ENCODE measurements around the gene MAGI1. TPM values are rescaled to one million over a fixed set of nuclear protein-coding genes. Genes with fewer than 3 reads are reported as not detected.

MAGI1 gene
- total and polyA plus RNA-seq, 7 experiments from 2014 or later, result 0.39 TPM; not detected in 6

- POLR2A ChIA-PET, result no interaction called here
- no peak overlapping the region for H3K27ac Mint-ChIP-seq
- H3K27me3 ChIP-seq (ENCODE audit: control insufficient read depth in 2 of 2, insufficient read depth in 2 of 2, low read length in 2 of 2), result no peaks in the 10 kb centered on the region
- H3K36me3 ChIP-seq (ENCODE audit: control insufficient read depth in 2 of 3, insufficient read depth in 3 of 3, low read length in 3 of 3), result no peaks in the 10 kb centered on the region
- H3K4me3 ChIP-seq (ENCODE audit: low read length), result no peak overlapping the region
- intact Hi-C loops (cut with micrococcal nuclease), result no loop called here
- H3K9me3 ChIP-seq (ENCODE audit: control insufficient read depth in 2 of 3, low read length in 3 of 3), result no peaks in the 10 kb centered on the region
- no peaks in the 10 kb centered on the region for H3K27me3 Mint-ChIP-seq
- ATAC-seq, result no peak
- H3K27ac ChIP-seq (ENCODE audit: low read depth, low read length), result no peak overlapping the region
- H3K4me3 Mint-ChIP-seq, result no peak overlapping the region
- H3K9me3 Mint-ChIP-seq, result peaks cover 0 to 13% (median 0%) of the 10 kb centered on the region in 11 donors
- H3K4me1 ChIP-seq (ENCODE audit: control insufficient read depth in 2 of 2, insufficient read depth in 2 of 2, low read length in 2 of 2), result no peaks in the 10 kb centered on the region
- no peaks in the 10 kb centered on the region for H3K4me1 Mint-ChIP-seq
- CTCF ChIA-PET, result no interaction called here
- H3K36me3 Mint-ChIP-seq, result no peaks in the 10 kb centered on the region
- no peak for DNase-seq
Observed at GRCh38 chr3:65578861-65579260, 459.9 kb downstream of the MAGI1 start.

- Histone ChIP-seq H3K4me3 (ENCODE audit: low read length) (no peak overlapping the region), H3K4me1 (ENCODE audit: control insufficient read depth in 2 of 2, insufficient read depth in 2 of 2, low read length in 2 of 2) (no peaks in the 10 kb centered on the region), H3K27me3 (ENCODE audit: control insufficient read depth in 2 of 2, insufficient read depth in 2 of 2, low read length in 2 of 2) (no peaks in the 10 kb centered on the region), H3K9me3 (ENCODE audit: control insufficient read depth in 2 of 3, low read length in 3 of 3) (no peaks in the 10 kb centered on the region), H3K36me3 (ENCODE audit: control insufficient read depth in 2 of 3, insufficient read depth in 3 of 3, low read length in 3 of 3) (no peaks in the 10 kb centered on the region), H3K27ac (ENCODE audit: low read depth, low read length) (no peak overlapping the region)
- Mint-ChIP-seq H3K4me3 (no peak overlapping the region), H3K9me3 (peaks cover 0 to 13% (median 0%) of the 10 kb centered on the region in 11 donors), H3K27me3 (no peaks in the 10 kb centered on the region), H3K4me1 (no peaks in the 10 kb centered on the region), H3K27ac (no peak overlapping the region), H3K36me3 (no peaks in the 10 kb centered on the region)
- ATAC-seq (no peak), DNase-seq (no peak)
- intact Hi-C loops (cut with micrococcal nuclease), result no loop called here
- POLR2A ChIA-PET, result no interaction called here
- CTCF ChIA-PET, result no interaction called here
Observed at GRCh38 chr3:65577843-65578430, 460.8 kb downstream of the MAGI1 start.

- POLR2A ChIA-PET, result no interaction called here
- H3K4me3 Mint-ChIP-seq, result no peak overlapping the region
- H3K27ac Mint-ChIP-seq, result no peak overlapping the region
- Histone ChIP-seq H3K4me3 (ENCODE audit: low read length) (no peak overlapping the region), H3K36me3 (ENCODE audit: control insufficient read depth in 2 of 3, insufficient read depth in 3 of 3, low read length in 3 of 3) (no peaks in the 10 kb centered on the region), H3K27me3 (ENCODE audit: control insufficient read depth in 2 of 2, insufficient read depth in 2 of 2, low read length in 2 of 2) (no peaks in the 10 kb centered on the region), H3K9me3 (ENCODE audit: control insufficient read depth in 2 of 3, low read length in 3 of 3) (no peaks in the 10 kb centered on the region), H3K4me1 (ENCODE audit: control insufficient read depth in 2 of 2, insufficient read depth in 2 of 2, low read length in 2 of 2) (no peaks in the 10 kb centered on the region), H3K27ac (ENCODE audit: low read depth, low read length) (no peak overlapping the region)
- H3K36me3 Mint-ChIP-seq, result no peaks in the 10 kb centered on the region
- CTCF ChIA-PET, result no interaction called here
- ATAC-seq (no peak), DNase-seq (no peak)
- peaks cover 0 to 13% (median 0%) of the 10 kb centered on the region in 11 donors for H3K9me3 Mint-ChIP-seq
- intact Hi-C loops (cut with micrococcal nuclease), result no loop called here
- H3K4me1 Mint-ChIP-seq, result no peaks in the 10 kb centered on the region
- H3K27me3 Mint-ChIP-seq, result no peaks in the 10 kb centered on the region
Observed at GRCh38 chr3:65576966-65577365, 461.8 kb downstream of the MAGI1 start.

- no peak for ATAC-seq
- no peaks in the 10 kb centered on the region for H3K27me3 Mint-ChIP-seq
Observed at GRCh38 chr3:65576228-65576627, 462.5 kb downstream of the MAGI1 start.

GRCh38 chr3:65575376-65575840 lies 463.3 kb downstream of the MAGI1 start:
- Mint-ChIP-seq H3K36me3 (no peaks in the 10 kb centered on the region), H3K27ac (no peak overlapping the region), H3K9me3 (peaks cover 0 to 13% (median 0%) of the 10 kb centered on the region in 11 donors), H3K4me1 (no peaks in the 10 kb centered on the region), H3K4me3 (no peak overlapping the region), H3K27me3 (no peaks in the 10 kb centered on the region)
- DNase-seq, result no peak
- no peaks in the 10 kb centered on the region for H3K36me3 ChIP-seq (ENCODE audit: control insufficient read depth in 2 of 3, insufficient read depth in 3 of 3, low read length in 3 of 3)
- ChIA-PET CTCF (no interaction called here), POLR2A (no interaction called here)
- H3K9me3 ChIP-seq (ENCODE audit: control insufficient read depth in 2 of 3, low read length in 3 of 3), result no peaks in the 10 kb centered on the region
- H3K4me3 ChIP-seq (ENCODE audit: low read length), result no peak overlapping the region
- H3K27me3 ChIP-seq (ENCODE audit: control insufficient read depth in 2 of 2, insufficient read depth in 2 of 2, low read length in 2 of 2), result no peaks in the 10 kb centered on the region
- intact Hi-C loops (cut with micrococcal nuclease), result no loop called here
- ATAC-seq, result no peak
- H3K27ac ChIP-seq (ENCODE audit: low read depth, low read length), result no peak overlapping the region
- no peaks in the 10 kb centered on the region for H3K4me1 ChIP-seq (ENCODE audit: control insufficient read depth in 2 of 2, insufficient read depth in 2 of 2, low read length in 2 of 2)

More at GRCh38 chr3:65576228-65576627, 462.5 kb downstream of the MAGI1 start:
- no peak for DNase-seq
- Mint-ChIP-seq H3K4me1 (no peaks in the 10 kb centered on the region), H3K9me3 (peaks cover 0 to 13% (median 3%) of the 10 kb centered on the region in 11 donors), H3K36me3 (no peaks in the 10 kb centered on the region), H3K4me3 (no peak overlapping the region), H3K27ac (no peak overlapping the region)
- intact Hi-C loops (cut with micrococcal nuclease), result no loop called here
- Histone ChIP-seq H3K27ac (ENCODE audit: low read depth, low read length) (no peak overlapping the region), H3K4me1 (ENCODE audit: control insufficient read depth in 2 of 2, insufficient read depth in 2 of 2, low read length in 2 of 2) (no peaks in the 10 kb centered on the region), H3K9me3 (ENCODE audit: control insufficient read depth in 2 of 3, low read length in 3 of 3) (no peaks in the 10 kb centered on the region), H3K36me3 (ENCODE audit: control insufficient read depth in 2 of 3, insufficient read depth in 3 of 3, low read length in 3 of 3) (no peaks in the 10 kb centered on the region), H3K4me3 (ENCODE audit: low read length) (no peak overlapping the region), H3K27me3 (ENCODE audit: control insufficient read depth in 2 of 2, insufficient read depth in 2 of 2, low read length in 2 of 2) (no peaks in the 10 kb centered on the region)
- CTCF ChIA-PET, result no interaction called here
- POLR2A ChIA-PET, result interaction anchor here (0.6 kb wide), 1 partner anchor 68 kb away, joined by 4 read pairs; no protein-coding TSS in a partner anchor

GRCh38 chr3:65573548-65574116 lies 465.1 kb downstream of the MAGI1 start:
- no peak overlapping the region for H3K4me3 ChIP-seq (ENCODE audit: low read length)
- no peaks in the 10 kb centered on the region for H3K27me3 Mint-ChIP-seq
- POLR2A ChIA-PET, result no interaction called here

GRCh38 chr3:65572175-65572777 lies 466.4 kb downstream of the MAGI1 start:
- intact Hi-C loops (cut with micrococcal nuclease), result no loop called here
- Mint-ChIP-seq H3K4me3 (no peak overlapping the region), H3K9me3 (peaks cover 0 to 13% (median 0%) of the 10 kb centered on the region in 11 donors), H3K4me1 (no peaks in the 10 kb centered on the region), H3K36me3 (no peaks in the 10 kb centered on the region), H3K27me3 (no peaks in the 10 kb centered on the region), H3K27ac (no peak overlapping the region)
- CTCF ChIA-PET, result no interaction called here
- H3K9me3 ChIP-seq (ENCODE audit: control insufficient read depth in 2 of 3, low read length in 3 of 3), result no peaks in the 10 kb centered on the region
- no peak overlapping the region for H3K4me3 ChIP-seq (ENCODE audit: low read length)
- no peak overlapping the region for H3K27ac ChIP-seq (ENCODE audit: low read depth, low read length)
- H3K27me3 ChIP-seq (ENCODE audit: control insufficient read depth in 2 of 2, insufficient read depth in 2 of 2, low read length in 2 of 2), result no peaks in the 10 kb centered on the region
- ATAC-seq (no peak), DNase-seq (no peak)
- no peaks in the 10 kb centered on the region for H3K36me3 ChIP-seq (ENCODE audit: control insufficient read depth in 2 of 3, insufficient read depth in 3 of 3, low read length in 3 of 3)
- no peaks in the 10 kb centered on the region for H3K4me1 ChIP-seq (ENCODE audit: control insufficient read depth in 2 of 2, insufficient read depth in 2 of 2, low read length in 2 of 2)
- POLR2A ChIA-PET, result no interaction called here

More at GRCh38 chr3:65573548-65574116, 465.1 kb downstream of the MAGI1 start:
- Mint-ChIP-seq H3K4me3 (no peak overlapping the region), H3K4me1 (no peaks in the 10 kb centered on the region), H3K36me3 (no peaks in the 10 kb centered on the region), H3K9me3 (peaks cover 0 to 13% (median 0%) of the 10 kb centered on the region in 11 donors), H3K27ac (no peak overlapping the region)
- intact Hi-C loops (cut with micrococcal nuclease), result no loop called here
- H3K36me3 ChIP-seq (ENCODE audit: control insufficient read depth in 2 of 3, insufficient read depth in 3 of 3, low read length in 3 of 3), result no peaks in the 10 kb centered on the region
- no peaks in the 10 kb centered on the region for H3K4me1 ChIP-seq (ENCODE audit: control insufficient read depth in 2 of 2, insufficient read depth in 2 of 2, low read length in 2 of 2)
- CTCF ChIA-PET, result no interaction called here
- DNase-seq, result no peak
- H3K27me3 ChIP-seq (ENCODE audit: control insufficient read depth in 2 of 2, insufficient read depth in 2 of 2, low read length in 2 of 2), result no peaks in the 10 kb centered on the region
- no peak overlapping the region for H3K27ac ChIP-seq (ENCODE audit: low read depth, low read length)
- no peak for ATAC-seq
- no peaks in the 10 kb centered on the region for H3K9me3 ChIP-seq (ENCODE audit: control insufficient read depth in 2 of 3, low read length in 3 of 3)

Data from naive thymus-derived CD4-positive, alpha-beta T cell (primary cell).